Stimulated activated CD4-positive, alpha-beta T cell treated with anti-CD3 and anti-CD28 coated beads, Interleukin-15, amount 100 ng/mL, for 24 hours (primary cell): ENCODE data around the gene PRG3.
"Not testable (repeated sequence)": the region's sequence is repeated elsewhere in the genome, so short reads cannot be mapped to it uniquely, and the experiment has no call there.

ENCODE experiments used
- DNase-seq: peaks from one replicate; pipeline ENCODE4 v3.0.0-alpha.2; 2020

Gene PRG3

DNA sequence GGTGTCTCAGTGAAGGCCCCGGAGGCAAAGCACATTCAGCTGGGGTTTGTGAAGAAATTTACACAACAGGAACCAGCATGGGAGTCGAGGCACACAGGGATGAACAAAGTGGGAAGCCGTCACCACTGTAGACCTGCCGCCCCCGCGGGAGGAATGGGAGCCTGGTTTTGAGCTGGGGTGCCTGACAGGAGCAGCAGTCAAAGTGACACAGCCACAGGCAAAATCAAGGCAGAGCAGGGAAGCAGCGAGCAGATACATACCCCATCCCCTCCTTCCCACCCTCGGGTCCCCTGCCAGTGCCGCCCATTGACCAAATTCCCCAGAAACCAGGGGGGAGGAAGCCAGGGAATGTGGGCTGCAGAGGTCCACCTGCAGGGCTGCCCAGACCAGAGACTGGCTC, 22.0 kb downstream of the PRG3 start:
- DNase-seq = no peak

DNA sequence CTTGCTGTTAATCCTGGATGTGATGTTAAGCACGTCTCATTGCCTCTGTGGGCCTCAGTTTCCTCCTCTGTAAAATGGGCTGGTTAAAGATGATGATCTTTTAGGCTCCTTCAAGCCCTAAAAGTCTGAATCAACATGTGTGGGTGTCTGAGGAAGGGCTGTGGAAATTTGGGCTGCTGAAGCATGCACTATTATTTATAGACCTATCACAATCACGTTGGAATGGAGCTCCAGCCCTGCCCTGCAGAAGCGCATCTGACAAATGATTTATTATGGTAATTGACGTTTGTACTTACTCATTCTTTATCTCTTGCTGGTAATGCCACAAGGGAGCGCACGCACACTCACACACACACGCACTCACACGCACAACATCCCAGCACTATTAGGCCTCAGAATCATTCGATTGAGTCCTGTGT, 22.4 kb downstream of the PRG3 start:
- no peak for DNase-seq

DNA sequence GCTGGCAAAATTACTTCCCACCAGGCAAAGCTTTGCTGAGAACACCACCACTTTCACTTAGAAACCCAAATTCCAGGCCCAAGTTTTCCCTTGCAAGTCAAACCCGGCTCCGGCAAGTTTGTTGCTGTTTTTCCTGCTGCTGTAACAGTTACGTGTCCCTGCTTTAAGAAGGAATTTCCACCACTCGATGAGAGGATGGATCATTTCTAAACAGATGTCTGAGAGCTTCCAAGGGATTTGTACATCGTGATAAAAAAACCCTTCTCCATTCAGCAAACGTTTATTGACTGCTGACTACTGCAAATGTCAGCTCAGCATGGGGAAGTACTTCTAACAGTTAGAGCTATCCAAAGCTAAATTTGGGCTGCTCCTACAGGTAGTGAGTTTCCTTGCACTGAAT, 23.1 kb downstream of the PRG3 start:
- no peak for DNase-seq

DNA sequence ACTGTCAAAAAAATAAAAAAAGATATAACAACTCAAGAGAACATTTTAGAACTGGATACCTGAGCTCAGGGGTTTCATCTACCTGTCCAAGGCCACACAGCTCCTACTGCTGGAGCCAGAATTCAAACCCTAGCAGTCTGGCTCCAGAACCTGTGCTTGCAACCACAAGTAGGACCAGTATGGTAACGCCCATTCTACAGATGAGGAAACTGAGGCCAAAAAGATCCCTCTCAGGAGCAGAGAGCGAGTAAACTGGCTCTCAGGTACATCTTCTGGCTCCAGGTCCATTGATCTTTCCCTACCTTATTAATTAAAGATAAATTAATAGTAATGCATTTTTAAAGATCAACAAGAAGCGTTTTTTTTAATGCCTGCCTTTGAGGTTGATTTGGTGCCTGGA, 23.6 kb downstream of the PRG3 start:
- no peak for DNase-seq

DNA sequence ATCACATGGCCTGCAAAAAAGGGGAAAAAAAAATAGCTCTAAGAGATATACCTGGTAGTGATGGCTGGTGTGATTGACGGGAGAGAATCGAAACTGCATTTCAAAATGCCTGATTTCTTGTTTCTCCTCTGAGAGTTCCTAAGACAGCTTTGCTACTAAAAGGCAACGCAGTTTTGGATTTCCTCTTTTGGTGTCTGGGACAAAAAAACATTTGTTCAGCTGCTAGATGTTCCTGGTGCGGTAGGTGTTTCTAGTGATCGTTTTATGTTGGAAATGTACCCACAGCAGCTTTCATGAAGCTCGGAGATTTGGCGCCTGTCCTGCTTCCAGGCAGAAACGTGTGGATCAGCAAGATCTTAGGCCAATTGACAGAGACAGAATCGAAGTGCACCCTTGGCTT, 24.7 kb downstream of the PRG3 start:
- no peak for DNase-seq

DNA sequence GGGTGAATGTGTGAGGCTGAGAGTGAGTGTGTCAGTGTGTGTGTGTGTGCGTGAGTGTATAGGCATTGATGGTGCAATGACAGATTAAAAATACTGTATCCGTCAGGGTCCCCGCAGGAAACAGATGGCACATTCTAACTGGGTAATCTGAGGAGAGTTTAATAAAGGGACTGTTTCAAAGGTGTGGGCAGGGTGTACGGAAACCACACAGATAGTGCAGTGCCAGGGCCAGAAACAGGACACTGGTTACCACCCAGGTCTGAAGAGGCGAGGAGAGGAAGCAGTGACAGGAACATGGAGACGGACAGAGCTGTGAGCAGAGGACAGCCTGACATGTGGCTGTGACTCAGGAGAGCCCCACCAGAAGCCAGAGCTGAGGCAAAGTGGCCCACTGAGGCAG, 26.3 kb downstream of the PRG3 start:
- DNase-seq = no peak

DNA sequence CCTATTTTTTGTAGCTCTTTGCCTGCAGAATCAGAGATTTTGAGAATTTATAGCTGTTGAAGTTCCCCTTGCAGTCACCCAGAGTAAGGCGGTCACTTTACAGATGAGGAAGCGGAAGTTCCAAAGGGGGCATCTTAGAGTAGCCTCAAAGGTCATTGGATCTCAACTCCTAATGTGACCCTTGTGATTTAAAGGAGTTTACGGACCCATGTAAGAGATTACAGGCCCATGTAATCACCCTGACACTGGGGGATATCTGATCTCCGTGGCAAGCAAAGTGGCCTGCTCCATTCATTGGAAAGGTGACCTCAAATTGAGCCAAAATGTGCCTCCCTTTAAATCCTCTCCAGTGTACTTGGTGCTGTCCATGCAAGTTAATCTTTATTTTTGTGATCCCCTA, 27.1 kb downstream of the PRG3 start:
- no peak for DNase-seq

DNA sequence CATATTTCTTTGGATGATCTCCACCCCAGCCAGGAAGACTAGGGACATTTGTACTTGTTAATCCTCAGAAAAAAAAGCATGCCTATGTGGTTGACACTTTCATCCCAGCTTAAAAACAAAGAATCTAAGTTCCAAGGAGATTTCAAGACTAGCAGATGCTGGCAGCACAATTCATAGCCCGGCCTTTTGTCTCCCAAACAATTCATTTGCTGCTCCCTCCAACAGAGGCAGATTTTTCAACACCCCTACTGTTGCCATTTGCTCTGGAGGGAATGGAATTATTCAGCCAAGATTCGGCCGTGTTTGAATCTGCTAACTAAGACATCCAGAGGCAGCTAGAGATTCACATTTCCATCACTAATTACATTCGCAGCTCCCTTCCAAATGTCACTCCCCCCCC, 27.5 kb downstream of the PRG3 start:
- no peak for DNase-seq

DNA sequence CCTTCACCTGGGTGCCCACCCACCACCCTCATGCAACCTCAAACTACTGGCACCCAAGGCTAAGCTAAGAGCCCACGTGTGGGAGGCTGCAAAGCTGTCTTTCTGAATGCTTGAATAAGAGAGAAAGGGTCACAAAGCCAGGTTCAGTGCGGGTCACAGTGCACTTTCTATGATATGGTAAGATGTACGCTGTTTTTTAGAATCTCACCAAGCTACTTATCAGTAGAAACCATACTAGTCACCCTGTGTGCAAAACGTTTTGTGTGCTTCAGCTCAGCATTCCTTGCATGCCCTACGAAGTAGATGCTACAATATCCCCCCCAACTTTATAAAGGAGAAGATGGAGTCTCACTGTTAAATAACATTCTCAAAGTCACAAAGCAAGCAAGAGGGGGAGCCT, 27.9 kb downstream of the PRG3 start:
- DNase-seq = no peak

DNA sequence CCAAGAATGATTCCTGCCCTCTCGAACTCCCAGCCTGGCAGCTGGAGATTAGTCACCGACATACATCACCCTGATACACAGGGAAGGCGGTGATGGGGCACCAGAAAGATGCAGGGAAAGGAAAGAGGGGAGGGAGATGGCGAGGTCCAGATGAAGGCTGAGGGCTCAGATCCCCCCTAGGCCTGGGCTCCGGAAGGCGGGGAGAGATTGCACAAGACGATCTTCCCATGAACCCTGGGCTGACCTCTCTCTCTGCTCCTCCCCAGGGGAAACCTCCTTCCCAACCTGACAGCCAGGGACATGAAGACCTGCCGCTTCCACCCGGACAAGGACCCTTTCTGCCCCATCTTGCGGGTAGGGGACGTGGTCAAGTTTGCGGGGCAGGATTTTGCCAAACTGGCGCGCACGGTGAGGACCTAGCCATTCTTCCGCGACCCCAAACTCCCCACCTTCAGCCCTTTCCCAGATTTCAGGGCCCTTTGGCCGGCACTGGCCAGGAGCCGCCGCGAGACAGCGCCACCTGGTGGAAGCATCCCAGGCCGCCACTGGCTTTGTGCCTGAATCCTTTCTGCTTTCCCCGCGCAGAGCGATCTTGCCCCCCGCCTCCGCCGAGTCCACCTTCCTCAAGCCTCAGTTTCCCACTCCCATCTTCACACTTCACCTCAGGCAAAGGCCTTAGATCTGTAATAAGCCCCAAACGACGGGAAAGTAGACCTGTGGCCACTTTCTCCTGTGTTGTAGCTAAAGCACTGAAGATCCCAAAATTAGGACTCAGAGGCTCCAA, 31.3 kb downstream of the PRG3 start:
- peak; percentile 78 for DNase-seq

DNA sequence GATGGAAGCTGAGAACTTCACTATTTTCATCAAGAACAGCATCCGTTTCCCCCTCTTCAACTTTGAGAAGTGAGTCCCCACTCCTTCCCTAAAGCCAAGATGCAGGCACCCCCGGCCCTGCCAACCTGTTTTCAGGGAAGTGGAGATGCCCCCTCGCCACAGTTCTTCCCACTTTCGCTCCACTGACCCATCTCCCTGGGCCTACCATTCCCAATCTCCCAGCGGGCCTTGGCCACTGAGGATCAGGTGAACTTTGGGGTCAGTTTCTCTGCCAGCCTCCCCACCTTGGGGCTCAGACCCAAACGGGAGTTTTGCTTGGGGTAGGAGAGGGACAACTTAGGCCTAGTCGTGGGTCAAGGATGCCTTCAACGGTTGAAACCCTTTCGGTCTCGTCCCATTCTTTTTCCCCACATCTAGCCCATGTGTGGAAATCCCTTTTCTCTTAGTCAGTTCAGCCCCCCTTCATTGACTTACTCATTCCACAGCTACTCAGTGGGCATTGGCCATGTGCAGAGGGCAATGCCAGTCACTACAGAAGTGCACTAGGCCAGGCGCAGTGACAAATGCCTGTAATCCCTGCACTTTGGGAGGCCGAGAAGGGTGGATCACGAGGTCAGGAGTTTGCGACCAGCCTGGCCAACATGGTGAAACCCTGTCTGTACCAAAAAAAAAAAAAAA, 32.2 kb downstream of the PRG3 start:
- no peak for DNase-seq

DNA sequence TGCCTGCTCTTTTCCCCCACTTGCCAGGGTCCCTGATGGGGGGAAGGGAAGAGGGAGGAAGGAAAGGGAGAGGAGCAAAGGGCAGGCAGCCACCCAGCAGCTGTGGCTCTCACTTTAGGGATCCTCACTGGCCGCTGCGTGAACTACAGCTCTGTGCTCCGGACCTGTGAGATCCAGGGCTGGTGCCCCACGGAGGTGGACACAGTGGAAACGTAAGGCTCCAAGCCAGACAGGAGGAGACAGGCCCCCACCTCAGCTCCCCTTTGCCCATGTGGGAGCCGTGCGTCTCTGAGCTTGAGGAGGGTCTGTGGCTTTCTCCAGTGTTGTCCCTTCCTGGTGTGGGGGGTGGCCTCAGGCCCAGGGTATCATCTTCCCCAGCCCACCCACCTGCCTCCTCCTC, 32.9 kb downstream of the PRG3 start:
- DNase-seq = no peak

DNA sequence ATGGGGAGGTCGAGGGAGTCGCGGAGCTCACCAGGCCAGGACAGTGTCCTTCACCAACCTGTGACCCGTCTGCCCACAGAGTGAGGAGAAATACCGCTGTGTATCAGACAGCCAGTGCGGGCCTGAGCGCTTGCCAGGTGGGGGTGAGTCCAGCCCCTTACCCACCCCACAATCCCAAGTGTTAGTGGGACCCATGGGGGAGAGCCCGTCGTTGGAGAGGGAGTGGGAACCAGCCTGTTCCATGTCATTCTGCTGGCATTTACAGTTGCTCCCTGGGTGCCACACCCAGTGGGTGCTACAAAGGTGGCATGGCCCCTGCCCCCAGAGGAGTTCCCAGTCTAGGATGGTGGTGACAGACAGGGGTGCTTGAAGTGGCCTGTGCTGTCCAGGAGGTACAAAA, 33.6 kb downstream of the PRG3 start:
- DNase-seq = no peak

DNA sequence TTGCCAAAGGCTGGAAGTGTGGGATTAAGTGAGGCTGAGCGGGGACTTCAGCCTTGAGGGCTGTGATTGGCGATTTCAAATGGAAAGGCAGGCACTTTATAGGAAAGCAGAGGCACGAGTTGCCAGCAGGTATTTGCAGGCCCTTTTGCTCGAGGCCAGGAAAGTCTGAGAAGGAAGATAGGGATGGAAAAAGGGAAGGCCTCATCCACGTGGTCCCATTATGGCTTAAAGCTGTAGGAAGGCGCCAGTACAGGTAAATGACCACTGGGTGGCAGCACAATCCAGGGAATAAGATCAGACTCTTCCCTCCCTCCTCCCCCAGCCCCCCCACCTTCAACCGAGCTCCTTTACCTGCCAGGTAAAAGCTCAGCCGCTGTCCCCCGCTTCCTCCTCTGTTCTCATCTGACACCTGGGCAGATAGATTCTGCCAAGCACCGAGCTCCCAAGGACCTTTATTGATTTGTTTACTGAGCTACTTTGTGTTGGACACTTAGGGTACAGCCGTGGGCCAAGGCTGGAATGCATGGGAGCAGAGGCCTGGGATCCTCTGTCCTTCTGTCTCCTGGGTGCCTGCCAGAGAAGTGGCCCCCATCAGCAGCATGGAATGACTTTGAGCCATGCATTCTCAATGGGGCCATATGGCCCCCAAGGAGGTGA, 35.3 kb downstream of the PRG3 start:
- DNase-seq = peak; percentile 79

DNA sequence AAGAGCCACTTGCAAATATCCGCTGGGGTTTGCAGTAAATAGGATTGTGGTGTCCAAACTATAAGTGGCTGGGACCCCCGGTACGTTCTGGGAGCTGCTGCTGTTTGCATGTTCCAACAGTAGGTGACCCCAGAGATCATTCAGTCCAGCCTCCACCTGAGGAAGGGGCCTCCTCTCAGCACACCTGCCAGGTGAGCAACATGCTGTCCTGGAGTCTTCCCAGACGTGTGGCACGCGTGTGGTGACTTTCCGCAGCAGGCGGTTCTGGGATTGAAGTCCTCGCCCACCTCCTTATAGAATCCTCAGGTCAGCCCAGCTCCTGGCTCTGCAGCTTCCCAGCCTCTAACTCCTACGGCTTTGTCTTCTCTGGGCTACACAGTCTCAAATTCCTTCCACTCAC, 36.1 kb downstream of the PRG3 start:
- DNase-seq = no peak

DNA sequence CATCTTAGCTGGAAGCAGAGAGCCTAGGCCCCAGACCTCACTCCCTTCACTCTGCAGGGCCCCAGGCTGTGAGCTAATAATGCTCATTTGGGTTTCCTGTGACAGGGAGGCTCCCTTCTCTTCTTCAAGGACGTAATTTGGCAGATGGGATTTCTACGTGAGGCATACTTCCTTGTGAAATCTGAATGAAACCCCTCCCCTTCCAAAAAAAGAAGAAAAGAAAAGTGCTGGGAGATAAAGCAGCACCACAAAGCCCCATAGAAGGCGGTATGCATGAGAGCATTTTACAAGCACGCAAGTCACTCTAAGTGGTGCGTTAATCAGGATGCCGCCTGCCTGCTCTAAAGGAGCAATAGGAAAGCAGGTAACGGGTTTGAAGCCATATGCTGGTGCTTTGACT, 37.1 kb downstream of the PRG3 start:
- DNase-seq = no peak

DNA sequence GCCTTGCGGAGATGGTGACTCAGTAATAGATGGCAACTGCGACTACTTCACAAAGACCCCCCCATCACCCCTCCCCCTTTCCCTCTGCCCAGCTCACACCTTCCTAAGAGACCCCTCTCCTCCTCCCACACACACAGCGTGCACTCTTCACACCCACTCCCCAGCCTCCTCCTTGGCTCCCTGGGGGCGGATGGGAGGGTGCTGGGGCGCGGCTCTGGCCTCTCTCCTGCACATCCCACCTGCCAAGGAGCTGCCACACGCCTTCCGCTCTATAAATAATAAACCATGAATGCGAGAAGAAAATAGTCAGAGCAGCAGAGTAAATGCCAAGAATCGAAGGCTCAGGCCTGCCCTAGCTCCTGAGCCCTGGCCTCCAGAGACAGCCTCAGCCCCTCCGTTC, 38.2 kb downstream of the PRG3 start:
- no peak for DNase-seq

DNA sequence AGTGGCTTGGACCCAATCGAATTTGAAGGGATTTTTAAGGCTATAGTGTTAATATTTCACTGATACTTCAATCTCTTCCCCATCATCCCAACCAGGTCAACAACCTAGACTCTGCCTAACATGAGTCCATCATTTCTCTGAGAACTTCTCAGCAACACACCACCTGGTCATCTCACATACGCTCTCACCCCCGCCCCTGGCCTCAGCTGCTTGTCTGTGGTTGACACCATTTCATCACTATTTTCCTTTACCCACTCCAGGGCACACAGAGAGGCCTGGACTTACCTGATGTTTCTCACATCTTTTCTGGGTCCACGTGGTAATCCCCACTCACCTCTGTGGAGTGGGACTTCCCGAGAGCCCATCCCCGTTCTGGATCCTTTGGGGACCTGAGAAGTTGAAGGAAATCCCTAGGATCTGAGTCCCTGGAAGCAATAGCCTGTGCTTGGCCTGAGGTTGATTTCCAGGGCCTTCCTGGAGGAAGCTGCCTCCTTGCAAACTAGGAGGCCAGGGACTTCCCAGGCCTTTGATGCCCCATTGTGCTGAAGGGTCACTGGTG, 39.6 kb downstream of the PRG3 start:
- DNase-seq = no peak

DNA sequence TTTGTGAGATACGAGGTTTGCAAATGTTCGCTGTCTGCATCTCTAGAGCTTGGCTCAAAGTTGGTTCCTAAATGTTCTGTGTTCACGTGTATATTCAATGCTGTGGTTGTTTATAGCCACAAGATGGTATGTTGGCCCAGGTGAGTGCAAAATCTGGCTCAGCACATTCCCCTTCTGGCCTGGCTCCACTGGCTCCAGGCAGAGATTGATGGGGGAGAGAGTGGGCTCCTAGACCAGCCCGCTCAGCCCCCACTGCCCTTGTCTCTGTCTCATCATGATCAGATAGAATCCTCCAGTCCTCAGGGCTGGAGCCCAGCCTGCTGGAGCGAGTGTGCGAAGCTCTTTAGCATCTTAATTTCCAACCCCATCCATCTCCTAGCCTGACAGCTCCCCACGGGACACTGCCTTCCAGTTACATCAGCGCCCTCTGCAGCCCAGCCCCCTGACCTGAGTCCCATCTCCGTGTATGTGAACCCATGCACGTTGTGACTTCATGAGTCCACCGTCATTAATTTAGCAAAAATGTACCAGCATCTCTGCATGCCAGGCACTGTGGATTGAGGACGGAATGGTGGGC, 40.8 kb downstream of the PRG3 start:
- DNase-seq = no peak

DNA sequence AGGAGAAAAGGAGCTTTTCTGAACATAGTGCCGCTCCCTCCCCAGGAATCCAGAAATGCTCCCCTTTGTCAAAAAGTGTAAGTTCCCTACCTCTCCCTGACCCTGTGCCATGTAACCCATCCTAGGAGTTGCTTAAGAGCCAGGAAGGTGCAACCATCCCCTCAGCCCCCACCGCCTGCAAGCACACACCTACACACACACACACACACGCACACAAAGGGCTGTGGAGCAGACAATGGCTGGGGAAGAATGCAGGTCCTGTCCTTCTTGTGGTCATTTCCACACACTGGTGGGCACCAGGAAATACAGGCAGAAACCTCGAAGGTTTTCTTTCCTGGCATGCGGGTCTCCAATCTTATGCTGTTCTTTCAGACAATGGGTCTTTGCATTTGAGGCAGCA, 41.6 kb downstream of the PRG3 start:
- DNase-seq = no peak

DNA sequence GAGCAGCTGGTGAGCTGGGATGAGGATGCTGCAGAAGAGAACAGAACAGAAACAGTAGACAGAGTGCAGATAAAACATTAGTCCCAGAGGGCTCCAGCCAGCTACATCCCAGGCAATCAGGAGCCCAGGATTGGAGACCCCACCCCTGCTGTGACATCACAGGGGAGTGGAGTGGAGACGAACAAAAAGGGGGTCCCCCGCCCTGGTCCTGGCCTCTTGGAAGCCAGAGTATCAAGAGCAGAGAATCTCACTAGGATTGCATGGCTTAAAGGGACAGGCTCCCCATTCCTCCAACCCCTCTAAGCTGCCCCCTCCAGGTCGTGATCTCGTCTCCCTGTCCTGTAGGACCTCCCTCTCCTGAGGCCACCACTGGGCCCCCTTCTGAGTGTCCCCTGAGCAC, 42.8 kb downstream of the PRG3 start, which contains the start of gene P2RX3:
Gene P2RX3 (plus strand): TSS at position 211 of the 400 bp plus-strand sequence. CDS start 199 bp downstream, outside the sequence.
- DNase-seq = no peak

DNA sequence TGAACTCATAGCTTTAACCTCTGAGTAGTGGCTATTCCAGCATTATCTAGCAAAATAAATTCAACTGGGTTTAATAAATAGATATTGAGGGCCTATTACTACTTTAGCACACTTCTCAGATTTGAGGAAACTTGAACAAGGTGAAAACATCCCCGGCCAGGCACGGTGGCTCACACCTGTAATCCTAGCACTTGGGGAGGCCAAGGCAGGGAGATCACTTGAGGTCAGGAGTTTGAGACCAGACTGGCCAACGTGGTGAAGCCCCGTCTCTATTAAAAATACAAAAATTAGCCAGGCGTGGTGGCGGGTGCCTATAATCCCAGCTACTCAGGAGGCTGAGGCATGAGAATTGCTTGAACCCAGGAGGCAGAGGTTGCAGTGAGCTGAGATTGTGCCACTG, 44.1 kb downstream of the PRG3 start:
- DNase-seq = not testable (repeated sequence)

DNA sequence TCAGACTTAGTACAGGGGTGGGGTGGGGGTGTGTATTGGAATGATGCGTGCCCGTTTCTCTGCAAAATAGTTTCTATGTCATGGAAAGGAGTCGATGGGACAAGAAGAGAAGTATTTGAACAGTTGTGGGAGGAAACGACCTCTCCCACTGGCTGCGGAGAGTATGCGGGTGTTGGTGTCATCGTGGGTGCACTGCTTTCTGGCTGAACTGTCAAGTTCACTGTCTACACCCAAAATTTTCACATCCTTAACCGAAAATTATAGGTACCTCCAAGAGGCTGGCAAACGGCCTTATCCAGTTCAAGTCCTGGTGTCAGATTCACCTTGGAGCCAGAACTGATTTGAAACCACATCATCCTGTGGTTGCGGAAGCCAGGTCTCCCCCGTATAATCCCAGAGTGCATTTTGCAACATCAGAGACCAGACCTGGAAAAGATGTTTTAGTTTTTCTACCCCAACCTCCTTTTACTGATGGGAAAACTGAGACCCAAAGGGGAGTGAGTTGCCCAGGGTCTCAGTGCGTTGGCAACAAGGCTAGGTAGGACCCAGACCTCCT, 44.8 kb downstream of the PRG3 start:
- peak; percentile 31 for DNase-seq
